Suprapubic skin (tissue), 3 donors: ENCODE results near the gene CRYBG3.

Experiments
- CTCF ChIP-seq, 2 donors: fragments of 200-600 bp in 1 of 2; fragments of 450-650 bp in 1 of 2; sonication (generic) in 1 of 2; IDR thresholded peaks; one replicate each; pipeline ENCODE4 v1.5.1; 2016 to 2019; ENCODE audit warnings: antibody characterized with exemption in 2 of 2, mild to moderate bottlenecking in 1 of 2, moderate library complexity in 1 of 2
- POLR2AphosphoS5 ChIP-seq, 3 donors: sonication (generic); formaldehyde crosslinking; IDR thresholded peaks; one replicate each; pipeline ENCODE4 v1.6.1; 2017; ENCODE audit warnings: antibody characterized with exemption in 3 of 3

GRCh38 chr3:97949110-97949485 lies 127.3 kb downstream of the CRYBG3 start:
- TF ChIP-seq CTCF (IDR thresholded peaks at IDR 0.05), result no peak
- no peak for TF ChIP-seq POLR2AphosphoS5 (IDR thresholded peaks at IDR 0.05)
